Myocyte (in vitro differentiated cells): Measurements from ENCODE around the gene TMEM120B. TPM values are rescaled to one million over a fixed set of nuclear protein-coding genes. Genes with fewer than 3 reads are reported as not detected.

Source experiments
- DNase-seq: peaks from one replicate; pipeline ENCODE4 v3.0.0-alpha.2; 2012; ENCODE audit warnings: low read depth
- total RNA-seq: library from RNA; depleted of rRNA; stranded (reverse); fragments of >200 nt; gene quantifications from 2 replicates; pipeline ENCODE4 v1.2.3, GENCODE V29; 2014

TMEM120B gene
- total RNA-seq, 1 donor from 2014 or later = 25.2 TPM

DNA sequence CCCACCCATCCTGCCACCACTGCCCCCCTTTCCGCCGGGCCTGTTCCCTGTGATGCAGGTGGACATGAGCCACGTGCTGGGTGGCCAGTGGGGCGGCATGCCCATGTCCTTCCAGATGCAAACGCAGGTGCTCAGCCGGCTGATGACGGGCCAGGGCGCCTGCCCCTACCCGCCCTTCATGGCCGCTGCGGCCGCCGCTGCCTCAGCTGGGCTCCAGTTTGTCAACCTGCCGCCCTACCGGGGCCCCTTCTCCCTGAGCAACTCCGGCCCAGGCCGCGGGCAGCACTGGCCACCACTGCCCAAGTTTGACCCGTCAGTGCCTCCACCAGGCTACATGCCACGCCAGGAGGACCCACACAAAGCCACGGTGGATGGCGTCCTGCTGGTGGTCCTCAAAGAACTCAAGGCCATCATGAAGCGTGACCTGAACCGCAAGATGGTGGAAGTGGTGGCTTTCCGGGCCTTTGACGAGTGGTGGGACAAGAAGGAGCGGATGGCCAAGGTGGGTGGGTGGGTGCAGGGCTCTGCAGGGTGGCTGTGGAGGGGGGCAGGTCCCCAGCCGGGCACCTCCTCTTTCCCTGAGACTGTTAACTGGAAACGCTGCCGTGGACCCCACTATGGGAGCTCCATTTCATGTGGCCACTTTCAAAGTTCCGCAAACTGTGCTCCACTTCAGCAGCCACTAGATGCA is 102.0 kb downstream of the TMEM120B start:
- no peak for DNase-seq

GRCh38 chr12:121815263-121815662 is 102.7 kb downstream of the TMEM120B start:
- no peak for DNase-seq

GRCh38 chr12:121816925-121817647 is 104.5 kb downstream of the TMEM120B start:
- no peak for DNase-seq

- no peak for DNase-seq
Measured at GRCh38 chr12:121817648-121818043, 105.1 kb downstream of the TMEM120B start.

DNA sequence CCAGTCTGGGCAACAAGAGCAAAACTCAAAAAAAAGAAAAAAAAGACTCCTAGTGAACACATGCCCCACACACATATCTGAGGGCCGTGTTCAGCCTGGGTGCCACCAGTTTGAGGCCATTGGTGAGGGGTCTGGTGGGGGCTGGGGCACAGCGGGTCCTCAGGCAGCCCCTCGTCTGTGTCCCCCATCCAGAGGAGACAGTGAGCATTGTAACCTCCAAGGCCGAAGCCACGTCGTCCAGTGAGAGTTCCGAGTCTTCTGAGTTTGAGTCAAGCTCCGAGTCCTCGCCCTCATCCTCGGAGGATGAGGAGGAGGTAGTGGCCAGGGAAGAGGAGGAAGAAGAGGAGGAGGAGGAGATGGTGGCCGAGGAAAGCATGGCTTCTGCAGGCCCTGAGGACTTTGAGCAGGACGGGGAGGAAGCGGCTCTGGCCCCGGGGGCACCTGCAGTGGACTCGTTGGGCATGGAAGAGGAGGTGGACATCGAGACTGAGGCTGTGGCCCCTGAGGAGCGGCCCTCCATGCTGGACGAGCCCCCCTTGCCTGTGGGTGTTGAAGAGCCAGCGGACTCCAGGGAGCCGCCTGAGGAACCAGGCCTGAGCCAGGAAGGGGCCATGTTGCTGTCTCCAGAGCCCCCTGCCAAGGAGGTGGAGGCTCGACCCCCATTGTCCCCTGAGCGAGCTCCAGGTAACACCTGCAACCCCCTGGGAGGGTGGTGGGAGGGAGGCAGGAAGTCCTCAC is 106.8 kb downstream of the TMEM120B start:
- no peak for DNase-seq

GRCh38 chr12:121820056-121820455 is 107.5 kb downstream of the TMEM120B start:
- no peak for DNase-seq

GRCh38 chr12:121822393-121823100 is 110.0 kb downstream of the TMEM120B start:
- DNase-seq = no peak

GRCh38 chr12:121823101-121823726 is 110.7 kb downstream of the TMEM120B start:
- no peak for DNase-seq

DNA sequence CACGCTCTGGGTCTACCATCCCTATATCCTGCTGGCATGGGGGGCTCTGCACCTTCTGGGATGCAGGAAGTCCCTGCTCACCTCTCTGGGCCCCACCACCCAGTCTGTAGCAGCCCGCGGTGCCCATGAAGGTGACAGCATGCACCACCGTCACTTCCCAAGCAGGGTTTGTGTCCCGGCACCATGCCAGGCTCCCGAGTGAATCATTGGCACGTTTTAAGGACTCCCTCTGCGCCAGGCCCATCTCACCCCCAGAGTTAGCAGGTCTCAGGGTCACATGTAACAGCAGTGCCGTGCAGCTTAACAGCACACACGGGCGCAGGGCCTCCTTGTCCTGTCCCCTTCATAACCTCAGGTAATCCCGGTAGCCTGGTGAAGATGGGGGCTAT is 111.2 kb downstream of the TMEM120B start:
- no peak for DNase-seq

DNA sequence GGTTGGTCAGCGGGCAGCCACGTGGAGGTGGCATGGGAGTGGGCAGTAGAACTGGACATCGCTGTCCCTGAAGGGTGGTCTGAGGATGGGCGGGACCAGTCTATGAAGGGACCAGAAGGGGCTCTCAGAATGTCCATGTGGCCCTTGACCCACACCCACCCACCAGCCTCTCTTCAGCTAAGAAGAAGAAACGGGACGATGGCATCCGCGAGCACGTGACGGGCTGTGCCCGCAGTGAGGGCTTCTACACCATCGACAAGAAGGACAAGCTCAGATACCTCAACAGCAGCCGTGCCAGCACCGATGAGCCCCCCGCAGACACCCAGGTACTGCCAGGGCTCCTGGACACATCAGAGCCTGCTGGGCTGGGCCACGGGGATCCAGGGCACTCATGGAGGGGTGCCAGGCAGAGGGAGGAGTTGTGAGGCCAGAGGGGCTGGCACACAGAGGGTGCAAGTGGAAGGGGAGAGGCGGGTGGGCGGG is 112.5 kb downstream of the TMEM120B start:
- no peak for DNase-seq

DNA sequence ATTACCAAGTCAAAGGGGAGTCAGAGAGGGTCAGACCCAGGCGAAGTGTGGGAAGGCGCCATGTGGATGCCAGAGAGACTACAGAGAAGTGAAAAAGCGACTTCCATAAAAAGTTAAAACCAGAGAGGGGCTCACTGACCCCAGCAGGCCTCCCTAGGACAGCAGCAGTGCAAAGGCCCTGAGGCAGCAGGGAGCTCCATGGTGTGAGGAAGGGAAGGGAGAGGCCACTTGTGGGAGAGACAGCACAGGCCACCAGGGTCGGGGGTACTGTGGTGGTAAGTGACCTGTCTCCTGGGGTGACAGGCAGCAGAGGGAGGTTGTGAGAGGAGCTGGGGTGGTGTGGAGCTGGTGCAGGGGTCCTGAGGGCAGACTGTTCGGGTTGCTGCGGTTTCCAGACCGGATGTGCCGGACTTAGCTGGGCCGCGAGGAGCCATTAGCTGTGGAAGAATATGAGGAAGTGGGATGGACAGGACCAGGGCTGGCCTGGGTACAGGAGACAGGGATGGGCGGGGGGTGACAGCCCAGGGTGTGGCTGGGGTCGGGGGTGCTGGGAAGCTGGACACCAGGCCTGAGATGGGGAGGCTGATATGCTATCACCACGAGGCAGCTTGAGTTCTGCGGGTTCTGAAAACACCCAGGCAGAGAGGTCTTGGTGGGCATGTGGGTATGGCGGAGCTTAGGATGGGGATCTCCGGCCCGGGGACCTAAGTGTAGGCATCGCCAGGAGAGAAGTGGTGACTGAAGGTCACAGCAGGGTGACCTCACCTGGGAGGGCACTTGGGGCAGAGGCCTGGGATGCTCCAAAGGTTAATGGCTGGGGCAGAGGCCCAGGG is 114.0 kb downstream of the TMEM120B start:
- DNase-seq = no peak

DNA sequence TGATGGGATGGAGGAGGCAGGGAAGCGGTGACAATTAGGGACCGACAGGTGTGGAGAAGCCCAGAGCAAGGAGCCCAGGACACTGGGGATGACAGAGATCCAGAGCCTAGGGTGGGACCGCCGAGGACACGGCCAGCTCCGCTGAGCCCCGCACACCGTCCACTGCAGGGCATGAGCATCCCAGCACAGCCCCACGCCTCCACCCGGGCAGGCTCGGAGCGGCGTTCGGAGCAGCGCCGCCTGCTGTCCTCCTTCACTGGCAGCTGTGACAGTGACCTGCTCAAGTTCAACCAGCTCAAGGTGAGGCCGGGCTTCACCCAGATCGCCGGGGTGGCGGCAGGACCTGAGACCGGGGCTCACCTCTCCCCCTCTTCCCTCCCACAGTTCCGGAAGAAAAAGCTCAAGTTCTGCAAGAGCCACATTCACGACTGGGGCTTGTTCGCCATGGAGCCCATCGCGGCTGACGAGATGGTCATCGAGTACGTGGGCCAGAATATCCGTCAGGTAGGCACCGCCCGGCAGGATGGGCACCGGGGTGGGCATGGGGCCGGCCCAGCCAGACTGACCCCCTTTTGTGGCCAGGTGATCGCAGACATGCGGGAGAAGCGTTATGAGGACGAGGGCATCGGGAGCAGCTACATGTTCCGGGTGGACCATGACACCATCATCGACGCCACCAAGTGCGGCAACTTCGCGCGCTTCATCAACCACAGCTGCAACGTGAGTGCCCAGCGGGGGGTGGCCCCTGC is 115.0 kb downstream of the TMEM120B start:
- DNase-seq = no peak

DNA sequence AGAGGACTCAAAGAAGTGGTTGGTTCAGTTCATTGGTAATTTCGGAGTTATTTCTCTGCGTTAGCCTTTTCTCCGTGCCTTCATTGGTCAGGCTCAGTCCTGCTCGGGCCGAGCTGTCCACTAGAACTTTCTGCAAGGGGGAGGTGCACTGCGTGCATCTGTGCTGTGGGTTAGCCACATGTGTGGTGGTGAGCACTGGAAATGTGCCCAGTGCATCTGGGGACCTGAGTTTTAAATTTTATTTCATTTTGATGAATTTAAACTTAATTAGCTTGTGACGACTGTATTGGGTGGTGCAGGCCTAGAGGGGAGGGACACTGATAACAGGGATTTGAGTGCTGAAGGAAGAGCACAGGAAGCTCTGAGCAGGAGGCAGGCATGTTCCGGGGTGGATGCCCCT is 115.8 kb downstream of the TMEM120B start:
- DNase-seq = no peak

- no peak for DNase-seq
Measured at GRCh38 chr12:121828826-121829225, 116.3 kb downstream of the TMEM120B start.

DNA sequence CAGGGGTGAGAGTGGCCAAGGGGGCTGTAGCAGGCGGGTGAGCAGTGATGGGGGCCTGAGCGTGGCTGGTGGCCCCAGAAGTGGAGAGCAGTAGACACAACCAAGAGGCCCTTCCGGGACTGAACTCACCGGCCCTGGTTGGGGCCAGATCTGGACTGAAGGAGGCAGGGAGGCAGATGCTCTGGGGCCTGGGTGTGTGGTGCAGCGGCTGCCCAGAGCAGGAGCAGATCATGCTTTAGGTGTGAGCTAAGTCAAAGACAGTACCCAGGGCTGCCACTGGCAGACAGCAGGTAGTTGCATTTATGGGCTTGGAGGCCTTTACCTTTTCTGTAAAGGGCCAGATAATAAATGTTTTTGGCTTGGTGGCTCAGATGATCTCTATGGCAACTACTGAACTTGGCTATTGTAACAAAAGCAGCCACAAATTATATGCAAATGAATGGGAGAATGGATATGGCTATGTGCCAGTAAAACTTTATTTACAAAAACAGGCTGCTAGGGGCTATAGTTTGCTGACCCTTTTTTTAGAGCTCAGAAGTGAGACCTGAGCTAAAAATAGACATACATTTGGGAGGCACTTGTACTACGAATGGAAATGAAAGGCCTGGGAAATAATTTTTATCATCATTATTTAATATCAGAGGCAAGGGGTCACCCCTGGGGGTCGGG is 116.8 kb downstream of the TMEM120B start:
- DNase-seq = no peak

DNA sequence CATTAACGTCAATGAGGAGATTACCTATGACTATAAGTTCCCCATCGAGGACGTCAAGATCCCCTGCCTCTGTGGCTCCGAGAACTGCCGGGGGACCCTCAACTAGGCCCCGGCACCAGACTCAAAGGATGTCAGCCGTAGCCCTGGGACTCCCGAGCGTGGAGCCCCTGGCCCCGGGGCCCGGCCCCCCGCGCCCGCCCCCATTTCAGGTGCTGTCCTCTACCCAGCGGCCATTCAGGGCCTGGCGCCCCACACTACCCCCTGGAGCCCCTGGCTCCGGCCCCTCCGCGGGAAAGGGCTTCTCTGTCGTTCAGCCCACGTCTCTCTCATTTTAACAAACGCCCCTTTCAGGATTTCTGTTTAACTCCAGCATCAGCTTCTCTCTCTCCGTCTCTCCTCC is 117.6 kb downstream of the TMEM120B start:
- DNase-seq = no peak

DNA sequence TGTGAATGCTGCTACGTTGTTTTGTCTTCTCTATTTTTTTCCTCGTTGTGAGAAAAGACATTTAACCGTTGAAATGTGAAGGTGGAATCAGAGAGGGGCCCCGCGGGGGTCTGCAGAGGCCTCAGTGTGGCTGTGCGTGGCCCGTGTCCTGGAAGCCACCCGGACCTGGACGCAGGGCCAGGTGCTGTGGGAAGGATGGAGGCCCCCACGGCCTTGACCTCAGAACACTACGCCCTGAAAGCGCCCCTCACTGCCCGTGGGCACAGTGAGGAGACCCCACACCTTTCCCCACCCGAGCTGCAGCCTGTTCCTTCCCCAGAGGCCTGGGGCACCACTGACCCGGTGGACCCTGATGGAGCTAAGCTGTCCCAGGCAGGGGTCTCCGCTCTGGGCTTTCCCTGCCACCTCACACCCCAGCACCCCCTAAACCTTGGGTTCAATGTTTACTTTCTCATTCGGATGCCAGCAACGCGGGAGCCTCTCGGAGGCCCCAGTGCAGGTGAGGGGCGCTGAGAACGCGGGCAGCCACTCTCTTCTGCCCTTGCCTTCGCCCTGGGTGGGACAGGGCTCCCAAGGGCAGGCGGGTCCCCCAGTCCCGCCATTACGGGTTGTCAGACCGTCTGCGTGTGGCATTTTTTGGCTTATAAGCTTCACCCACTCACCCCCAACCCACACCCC is 118.2 kb downstream of the TMEM120B start:
- no peak for DNase-seq
